ENCODE measurements around the gene TMEM126A.
A peak's percentile ranks its signal among the peaks of the same experiment; 100 is the strongest.

GRCh38 chr11:85685820-85686459 lies 38.2 kb downstream of the TMEM126A start, which contains the start of gene CCDC89:
- TF ChIP-seq POLR2AphosphoS5 (IDR thresholded peaks at IDR 0.05) (peak; percentile 34), POLR2A (IDR thresholded peaks at IDR 0.05) (no peak)

Measured in gastroesophageal sphincter (tissue), 2 donors.